HPDE6-E6E7 (cell line): ENCODE results near the gene NPAS3.

Experiments used
- DNase-seq: peaks from one replicate; pipeline ENCODE4 v3.0.0; 2011; ENCODE audit warnings: missing footprints; ENCODE audit errors: extremely low spot score

The NPAS3 gene

GRCh38 chr14:33636716-33637115 lies 698.0 kb downstream of the NPAS3 start:
- no peak for DNase-seq

GRCh38 chr14:33642080-33642479 lies 703.4 kb downstream of the NPAS3 start:
- DNase-seq = no peak

GRCh38 chr14:33642691-33643244 lies 704.1 kb downstream of the NPAS3 start:
- DNase-seq = no peak

DNA sequence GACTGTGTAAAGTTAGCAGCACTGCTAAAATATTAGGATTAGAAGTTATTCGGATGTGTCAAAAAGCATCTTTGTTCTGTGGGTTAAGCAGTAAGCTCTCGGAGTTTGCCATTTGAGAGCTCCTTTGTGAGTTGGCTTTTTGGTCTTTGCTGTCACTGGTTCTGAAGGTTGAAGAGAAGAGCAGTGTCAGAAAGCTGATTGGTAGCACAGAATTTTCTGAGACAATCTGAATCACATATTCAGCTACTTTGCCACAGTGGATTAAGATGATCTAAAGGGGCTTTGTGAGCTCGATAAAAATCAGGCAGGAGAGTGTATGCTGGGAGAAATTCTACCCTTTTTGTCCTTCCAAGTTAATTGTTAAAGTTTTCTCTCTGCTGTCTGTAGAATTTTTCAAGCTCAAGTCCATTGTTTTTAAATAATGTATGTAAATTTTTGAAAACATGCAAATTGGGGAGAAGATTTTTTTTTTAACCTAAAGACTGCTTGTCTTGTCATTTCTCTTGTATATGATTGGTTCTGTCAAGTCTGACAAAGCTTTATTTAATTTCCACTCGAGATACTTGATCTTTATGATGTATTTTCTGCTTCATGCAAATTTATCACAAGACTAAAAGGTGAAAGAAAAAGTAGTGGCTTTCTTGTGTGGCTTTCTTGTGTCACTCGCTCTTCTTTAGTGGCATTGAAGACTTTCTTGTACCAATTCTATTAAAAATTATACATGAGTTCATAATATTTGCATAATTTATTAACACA lies 704.9 kb downstream of the NPAS3 start:
- DNase-seq = no peak

DNA sequence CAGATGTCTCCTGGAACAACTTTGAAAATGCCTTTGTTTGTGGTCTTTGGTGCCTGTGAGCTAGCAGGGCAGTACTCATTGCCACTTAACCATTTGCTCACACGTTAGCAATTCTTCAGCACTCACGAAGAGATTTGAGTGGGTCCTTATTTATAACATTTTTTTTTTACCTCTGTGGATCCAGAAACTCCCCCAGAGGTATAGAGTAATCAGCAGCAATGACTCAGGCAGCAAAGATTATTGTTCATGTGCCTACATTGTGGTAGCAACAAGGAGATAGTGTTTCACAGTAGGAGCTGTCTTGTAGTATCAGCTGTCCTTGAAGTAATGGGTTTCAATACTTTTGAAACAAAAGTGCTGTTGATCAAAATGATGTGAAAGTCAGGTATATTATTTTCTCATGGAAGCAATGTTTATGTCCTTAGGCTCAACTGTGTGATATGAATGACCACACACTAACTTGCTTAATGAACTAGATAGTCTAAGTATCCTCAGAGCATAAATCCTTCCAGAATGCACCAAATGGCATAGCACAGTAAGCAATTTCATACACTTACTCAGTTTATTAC lies 708.1 kb downstream of the NPAS3 start:
- peak; percentile 21 for DNase-seq

DNA sequence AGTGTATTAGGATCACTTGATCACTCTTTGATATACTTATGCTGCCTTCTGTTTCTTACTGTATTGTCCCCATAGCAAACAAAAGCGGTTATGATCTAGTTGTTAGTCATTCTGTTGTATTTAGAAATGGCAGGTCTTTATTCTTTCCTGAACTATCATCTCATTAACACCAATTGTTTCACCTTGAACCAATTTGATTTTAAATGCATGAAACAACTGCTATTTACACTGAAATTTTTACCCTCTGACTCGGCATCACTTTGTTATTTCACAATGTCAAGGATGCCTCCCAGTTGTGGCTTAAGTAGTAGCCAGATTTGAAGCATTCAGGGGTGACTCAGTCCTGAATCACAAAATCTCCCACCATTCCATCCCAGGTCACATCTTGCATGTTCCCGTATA lies 708.7 kb downstream of the NPAS3 start:
- peak; percentile 86 for DNase-seq

DNA sequence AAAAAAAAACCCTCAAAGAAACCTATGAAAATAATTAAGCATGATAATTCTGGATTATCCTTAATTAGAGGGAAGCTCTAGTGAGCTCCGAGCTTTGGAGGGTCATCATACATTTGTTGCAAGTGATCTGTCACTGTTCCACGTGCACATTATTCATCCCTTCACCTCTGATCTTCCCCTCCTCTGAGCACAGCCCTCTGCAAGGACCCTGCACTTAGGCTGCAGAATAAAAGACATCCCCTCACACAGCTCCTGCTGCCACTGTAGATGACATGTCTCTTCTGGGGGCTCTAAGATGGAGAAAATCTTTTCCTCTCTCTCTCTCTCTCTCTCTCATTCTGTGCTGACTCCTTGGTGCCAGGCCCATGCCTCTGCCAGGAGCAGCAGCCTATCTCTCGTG lies 711.8 kb downstream of the NPAS3 start:
- DNase-seq = no peak

DNA sequence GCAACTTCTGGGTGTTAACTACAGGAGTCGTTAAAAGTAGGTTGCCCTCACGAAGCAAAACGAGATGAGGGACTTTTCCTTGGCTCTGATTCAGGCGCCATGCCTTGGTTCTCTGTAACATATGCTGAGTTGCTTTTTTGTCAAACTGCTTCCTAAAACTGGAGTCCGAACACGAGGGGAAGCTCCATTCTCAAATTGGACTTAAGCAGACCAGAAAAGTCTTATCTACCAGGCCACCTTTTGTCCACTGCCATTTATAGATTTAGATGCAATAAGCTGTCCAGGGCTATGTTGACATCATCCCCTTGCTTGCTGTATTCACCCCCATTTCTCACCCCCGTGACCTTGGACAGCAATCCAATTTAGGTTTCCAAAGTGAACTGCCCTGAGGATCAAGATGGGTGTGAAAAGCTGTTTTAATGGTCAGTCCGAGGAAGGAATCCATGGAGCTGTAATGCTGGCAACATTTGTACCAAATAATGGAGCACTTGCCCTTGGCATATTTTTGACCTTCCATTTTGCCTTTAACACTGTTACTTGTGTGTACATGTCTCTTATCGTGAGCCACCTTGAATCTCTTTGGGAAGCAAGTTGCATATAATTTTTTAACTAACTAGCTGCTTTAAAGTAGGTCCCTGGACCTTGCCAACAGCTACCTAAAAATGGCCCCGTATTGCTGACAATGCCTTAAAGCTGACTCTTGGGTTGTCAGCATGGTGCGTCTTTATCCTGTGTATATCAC lies 714.1 kb downstream of the NPAS3 start:
- DNase-seq = no peak

DNA sequence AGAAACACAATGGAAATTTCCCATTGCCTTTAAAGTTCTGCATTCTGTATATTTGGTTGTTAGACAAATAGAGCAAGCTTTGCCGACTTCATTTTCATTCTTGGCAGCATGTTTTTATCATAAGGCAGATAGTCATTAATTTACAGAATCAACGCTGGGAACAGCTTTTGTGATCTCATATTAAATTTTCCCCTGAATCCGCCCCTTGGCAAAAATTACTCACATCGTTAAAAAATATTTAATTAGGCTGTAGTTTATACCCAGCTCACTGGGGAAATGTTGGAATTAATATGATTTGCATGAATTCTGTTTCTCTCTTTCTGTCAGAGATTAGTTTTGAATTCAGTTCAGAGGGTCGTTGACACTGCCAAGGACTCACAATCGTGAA lies 714.6 kb downstream of the NPAS3 start:
- no peak for DNase-seq

- DNase-seq = no peak
These were observed 716.7 kb downstream of the NPAS3 start for GRCh38 chr14:33655421-33655820.

GRCh38 chr14:33657476-33657875 lies 718.8 kb downstream of the NPAS3 start:
- DNase-seq = no peak

DNA sequence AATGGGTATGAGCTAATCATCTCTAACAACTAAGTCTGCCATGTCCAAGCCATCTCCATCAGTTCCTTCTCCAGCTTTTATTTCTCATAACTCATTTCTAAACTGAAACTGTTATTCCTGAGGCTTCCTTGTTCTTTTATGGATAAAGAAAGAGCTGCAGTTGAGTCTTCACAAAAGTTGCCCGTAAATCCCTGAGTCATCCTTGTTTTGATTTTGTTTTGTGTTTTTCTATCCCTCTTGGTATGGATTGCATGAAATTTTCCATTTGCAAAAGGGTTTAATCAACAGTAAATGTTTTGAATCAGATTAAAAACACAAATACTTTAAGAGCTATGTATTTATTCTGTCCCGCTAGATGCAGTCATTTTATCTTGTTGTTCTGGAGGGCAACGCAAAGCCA lies 721.6 kb downstream of the NPAS3 start:
- no peak for DNase-seq

DNA sequence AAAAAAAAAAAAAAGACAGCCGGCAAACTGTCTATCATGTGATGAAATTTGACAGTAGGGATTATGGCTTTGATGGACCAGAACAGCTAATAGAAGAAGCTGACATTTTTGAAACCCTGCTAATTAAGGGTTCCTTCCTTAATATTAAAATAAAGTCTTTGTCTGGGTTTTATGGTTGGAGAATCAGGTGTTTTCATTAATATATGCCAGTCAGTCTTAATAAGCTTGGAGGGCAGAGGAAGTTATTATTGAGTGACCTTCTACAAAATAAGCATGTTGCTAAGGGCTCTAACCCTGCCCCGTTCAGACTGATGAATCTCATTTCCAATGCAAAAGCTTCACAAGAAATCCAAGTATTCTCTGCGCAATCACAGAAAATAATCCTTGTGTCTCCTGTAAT lies 722.4 kb downstream of the NPAS3 start:
- no peak for DNase-seq

- no peak for DNase-seq
These were observed 729.4 kb downstream of the NPAS3 start for GRCh38 chr14:33668066-33668465.

DNA sequence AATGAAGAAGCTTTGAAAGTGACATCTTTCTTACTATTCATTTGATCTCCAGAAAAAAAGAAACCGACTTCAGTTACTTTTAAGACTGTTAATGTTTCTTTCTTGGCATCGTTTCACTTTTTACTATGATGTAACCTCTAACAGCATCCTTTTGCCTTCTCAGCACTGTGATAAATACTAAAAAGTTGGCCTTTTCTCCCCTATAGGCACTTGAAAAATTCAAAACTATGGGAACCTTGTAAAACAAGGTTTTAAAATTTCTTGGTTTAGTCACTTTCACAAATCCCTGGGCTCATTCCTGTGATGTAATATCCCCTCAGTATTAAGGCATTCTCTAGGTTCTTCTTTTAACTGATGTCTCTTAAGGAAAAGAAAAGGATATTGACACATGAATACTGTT lies 730.4 kb downstream of the NPAS3 start:
- DNase-seq = no peak

GRCh38 chr14:33670235-33670634 lies 731.6 kb downstream of the NPAS3 start:
- DNase-seq = no peak

DNA sequence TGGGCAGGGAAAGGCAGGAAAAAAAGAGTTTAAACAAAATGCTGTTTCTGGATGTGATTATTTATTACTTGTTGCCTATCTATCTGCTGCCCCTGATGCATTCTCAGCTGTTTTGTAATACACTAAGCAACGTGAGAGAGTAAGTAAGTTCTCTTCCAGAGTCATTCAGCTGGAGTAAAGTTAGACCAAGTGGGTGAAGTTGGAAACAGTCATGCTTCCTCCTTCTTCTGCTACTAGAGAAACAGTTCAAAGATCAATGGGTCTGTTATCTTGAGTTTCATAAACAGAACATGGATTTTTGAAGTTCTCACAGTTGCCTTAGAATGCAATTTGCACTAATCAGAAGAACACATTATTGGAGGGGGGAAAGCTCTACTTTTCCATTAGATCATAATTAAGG lies 732.9 kb downstream of the NPAS3 start:
- DNase-seq = no peak

- no peak for DNase-seq
These were observed 736.2 kb downstream of the NPAS3 start for GRCh38 chr14:33674927-33675326.

DNA sequence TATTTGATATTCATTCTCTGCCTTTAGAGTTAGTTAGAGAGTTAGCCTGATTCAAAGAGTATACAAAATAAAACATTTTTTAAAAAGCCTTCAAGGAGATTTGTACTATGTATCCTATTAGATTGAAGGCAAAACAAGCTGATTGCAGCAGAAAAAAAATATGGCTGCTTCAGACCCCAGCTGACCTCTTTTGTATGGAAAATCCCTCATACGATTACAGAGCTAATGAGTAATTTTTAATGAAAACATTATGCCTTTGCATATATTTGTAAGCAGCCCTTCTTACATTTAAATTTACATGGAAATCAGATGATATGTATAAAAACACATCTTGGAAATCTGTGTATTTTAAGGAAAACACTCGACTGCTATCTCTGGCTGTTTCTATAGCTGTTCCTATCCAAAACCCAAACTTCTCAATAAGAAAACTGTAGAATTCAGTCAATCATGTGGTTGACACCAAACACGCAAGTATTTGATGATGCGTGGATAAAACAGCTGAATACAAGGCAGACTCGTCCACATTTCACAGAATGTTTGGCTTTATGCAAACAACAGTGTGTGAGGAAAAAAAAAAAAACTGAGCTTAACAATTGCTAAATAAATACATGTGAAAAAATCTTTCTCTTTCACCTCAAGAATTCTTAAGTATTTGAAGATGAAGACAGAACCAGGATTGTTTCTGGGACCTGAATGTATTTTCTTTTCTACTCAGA lies 736.9 kb downstream of the NPAS3 start:
- DNase-seq = no peak

DNA sequence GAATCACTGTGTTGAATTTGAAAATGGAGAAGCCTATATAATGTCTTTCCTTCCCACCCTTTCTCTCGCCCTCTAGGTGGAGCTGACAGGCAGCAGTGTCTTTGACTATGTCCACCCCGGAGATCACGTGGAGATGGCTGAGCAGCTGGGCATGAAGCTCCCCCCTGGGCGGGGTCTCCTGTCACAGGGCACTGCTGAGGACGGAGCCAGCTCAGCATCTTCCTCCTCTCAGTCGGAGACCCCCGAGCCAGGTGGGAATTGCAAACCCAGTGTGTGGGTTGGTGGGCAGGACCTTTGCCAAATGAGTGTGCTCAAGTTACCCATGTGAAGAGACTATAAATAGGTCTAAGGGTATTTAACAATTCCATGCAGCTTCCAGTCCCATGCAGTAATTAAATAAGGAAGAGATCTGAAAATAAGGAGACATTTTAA lies 737.5 kb downstream of the NPAS3 start:
- peak; percentile 54 for DNase-seq

DNA sequence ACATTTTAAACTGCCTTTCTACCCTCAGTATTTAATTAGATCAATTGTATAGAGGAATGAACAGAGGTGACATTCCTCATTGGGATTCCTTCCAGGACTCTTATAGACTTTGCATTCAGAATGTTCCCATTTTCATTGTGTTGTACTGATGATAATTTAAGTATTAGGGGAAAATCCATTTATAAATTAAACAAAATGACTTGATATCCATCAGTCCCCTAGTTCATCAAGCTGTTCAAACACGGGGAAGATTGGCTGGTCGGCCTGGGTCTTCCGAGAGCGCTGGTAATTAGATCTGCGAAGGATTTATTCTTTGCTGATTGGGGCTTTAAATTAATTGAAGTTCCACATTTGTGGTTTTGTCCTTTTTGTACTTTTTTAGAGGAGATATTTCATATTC lies 738.2 kb downstream of the NPAS3 start:
- DNase-seq = no peak

DNA sequence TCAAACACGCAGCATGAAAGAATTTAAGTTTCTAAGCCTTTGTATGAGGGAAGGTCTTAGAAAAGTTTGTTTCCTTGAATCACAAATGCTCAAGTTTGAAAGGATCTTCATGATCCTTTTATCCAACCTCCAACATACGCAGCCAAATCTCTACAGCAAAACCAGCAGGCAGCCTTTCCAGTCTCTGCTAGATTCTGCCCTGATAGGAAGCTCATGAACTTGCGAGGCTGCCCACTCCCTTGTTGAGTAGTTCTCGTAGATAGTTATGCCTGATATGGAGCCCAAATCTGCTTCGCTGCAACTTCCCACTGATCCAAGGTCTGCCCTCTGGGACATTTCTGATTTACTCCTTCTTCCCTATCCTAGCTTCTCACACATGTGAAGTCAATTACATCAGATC lies 739.3 kb downstream of the NPAS3 start:
- DNase-seq = no peak
